Stimulated activated memory B cell treated with anti-CD40 and anti-IgM and Interleukin-4, amounts not matched to agents 10 μg/mL and 1 μg/mL and 100 μg/mL, for 72 hours (primary cell): ENCODE data around the gene CEND1.
A peak's percentile ranks its signal among the peaks of the same experiment; 100 is the strongest.

ENCODE experiments used
- ATAC-seq: fragments of 150-1000 bp; cut with Tn5 transposase; 2 replicates; pipeline ENCODE4 v1.10.0; 2021
- H3K27ac Mint-ChIP-seq: one replicate; pipeline ENCODE4 v1.8.0; 2022; ENCODE audit warnings: mild to moderate bottlenecking, mixed read lengths
- H3K27me3 Mint-ChIP-seq: one replicate; pipeline ENCODE4 v1.8.0; 2022; ENCODE audit warnings: mixed read lengths
- H3K36me3 Mint-ChIP-seq: one replicate; pipeline ENCODE4 v1.8.0; 2022; ENCODE audit warnings: mixed read lengths
- H3K4me1 Mint-ChIP-seq: one replicate; pipeline ENCODE4 v1.8.0; 2022; ENCODE audit warnings: mixed read lengths
- H3K4me3 Mint-ChIP-seq: one replicate; pipeline ENCODE4 v1.8.0; 2022; ENCODE audit warnings: mild to moderate bottlenecking, moderate library complexity, mixed read lengths
- H3K9me3 Mint-ChIP-seq: one replicate; pipeline ENCODE4 v1.8.0; 2022; ENCODE audit warnings: mixed read lengths

The CEND1 gene

GRCh38 chr11:796565-797295, 6.8 kb upstream of the CEND1 start:
- peaks cover 26% of the 10 kb centered on the region for H3K36me3 Mint-ChIP-seq
- H3K9me3 Mint-ChIP-seq, result no peaks in the 10 kb centered on the region
- peaks cover 17% of the 10 kb centered on the region for H3K4me1 Mint-ChIP-seq
- no peaks in the 10 kb centered on the region for H3K27me3 Mint-ChIP-seq
- no peak for ATAC-seq
- peak overlapping the region; percentile 87 for H3K27ac Mint-ChIP-seq
- peak overlapping the region; percentile 88 for H3K4me3 Mint-ChIP-seq

DNA sequence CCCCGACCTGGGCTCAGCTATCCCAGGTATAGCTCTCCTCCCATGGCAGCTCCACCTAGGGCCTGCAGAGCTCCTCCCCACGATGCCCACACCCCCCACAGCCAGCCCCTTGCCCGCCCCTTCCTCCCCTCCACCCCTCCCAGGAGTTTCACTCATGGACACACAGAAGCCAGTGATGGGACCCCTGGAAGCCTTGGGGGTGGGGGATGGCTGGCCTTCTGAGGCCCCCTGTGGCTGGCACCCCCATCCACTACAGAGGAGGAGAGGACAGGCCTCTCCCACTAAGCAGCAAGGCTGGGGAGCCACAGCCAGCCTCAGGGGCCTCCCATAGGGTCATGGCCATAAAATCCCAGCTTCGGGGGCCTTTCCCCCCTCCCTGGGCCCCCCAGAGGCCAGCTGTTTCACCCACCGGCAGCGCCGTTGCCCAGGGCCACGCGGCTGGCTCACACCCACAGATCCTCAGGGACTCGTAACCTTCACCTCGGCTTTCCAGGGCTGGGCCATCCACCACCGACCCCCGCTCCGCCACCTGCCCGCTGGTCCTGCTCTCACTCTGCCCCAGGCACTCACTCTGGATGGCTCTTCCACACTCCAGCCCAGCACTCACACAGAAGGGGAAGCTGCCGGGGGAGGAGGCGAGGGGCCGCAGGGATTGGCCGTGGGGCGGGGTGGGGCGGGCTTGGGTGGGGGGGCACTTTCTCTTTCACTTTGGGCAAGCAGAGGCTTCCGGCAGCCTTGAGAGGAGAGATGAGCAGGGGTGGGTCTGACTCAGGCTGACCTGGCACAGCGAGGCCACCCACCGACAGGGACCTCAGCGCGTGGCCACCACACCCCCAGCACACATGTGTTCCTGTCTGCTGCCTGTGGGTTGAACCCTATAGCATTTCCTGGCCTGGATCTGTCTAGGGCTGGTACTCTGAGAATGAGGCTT, 6.0 kb upstream of the CEND1 start:
- peaks cover 17% of the 10 kb centered on the region for H3K4me1 Mint-ChIP-seq
- ATAC-seq, result peak; percentile 62
- peaks cover 26% of the 10 kb centered on the region for H3K36me3 Mint-ChIP-seq
- peak overlapping the region; percentile 87 for H3K27ac Mint-ChIP-seq
- H3K9me3 Mint-ChIP-seq, result no peaks in the 10 kb centered on the region
- H3K27me3 Mint-ChIP-seq, result peaks cover 3% of the 10 kb centered on the region
- H3K4me3 Mint-ChIP-seq, result peak overlapping the region; percentile 88

GRCh38 chr11:794766-795633, 5.1 kb upstream of the CEND1 start:
- Mint-ChIP-seq H3K36me3 (peaks cover 32% of the 10 kb centered on the region), H3K4me1 (peaks cover 17% of the 10 kb centered on the region), H3K4me3 (peak overlapping the region; percentile 88), H3K27ac (no peak overlapping the region), H3K27me3 (peaks cover 10% of the 10 kb centered on the region), H3K9me3 (no peaks in the 10 kb centered on the region)
- no peak for ATAC-seq

- ATAC-seq, result no peak
- Mint-ChIP-seq H3K9me3 (no peaks in the 10 kb centered on the region), H3K36me3 (peaks cover 32% of the 10 kb centered on the region), H3K4me3 (peak overlapping the region; percentile 5), H3K27ac (no peak overlapping the region), H3K27me3 (peaks cover 11% of the 10 kb centered on the region), H3K4me1 (peaks cover 22% of the 10 kb centered on the region)
These were observed 4.3 kb upstream of the CEND1 start for GRCh38 chr11:794013-794765.

DNA sequence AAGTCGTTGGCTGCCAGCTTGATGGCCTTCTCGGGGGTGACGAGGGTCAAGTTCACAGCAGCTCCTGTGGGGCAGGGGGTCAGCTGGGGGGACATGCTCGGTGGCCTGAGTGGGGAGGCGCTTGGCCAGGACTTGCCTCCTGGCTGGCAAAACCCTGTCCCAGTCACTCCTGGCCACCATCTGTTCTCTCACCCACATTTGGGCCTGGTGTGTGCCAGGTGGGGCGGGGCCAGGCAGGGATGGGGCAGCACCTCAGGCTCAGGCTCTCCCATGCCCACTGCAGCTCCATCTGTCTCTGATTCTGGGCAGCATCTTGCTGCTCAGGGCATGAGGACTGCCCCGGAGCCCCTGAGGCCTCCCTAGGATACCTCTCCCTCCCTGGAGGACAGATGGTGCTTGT, 3.7 kb upstream of the CEND1 start:
- ATAC-seq, result no peak
- H3K4me1 Mint-ChIP-seq, result peaks cover 22% of the 10 kb centered on the region
- no peak overlapping the region for H3K4me3 Mint-ChIP-seq
- no peak overlapping the region for H3K27ac Mint-ChIP-seq
- no peaks in the 10 kb centered on the region for H3K9me3 Mint-ChIP-seq
- H3K27me3 Mint-ChIP-seq, result peaks cover 17% of the 10 kb centered on the region
- H3K36me3 Mint-ChIP-seq, result peaks cover 32% of the 10 kb centered on the region

DNA sequence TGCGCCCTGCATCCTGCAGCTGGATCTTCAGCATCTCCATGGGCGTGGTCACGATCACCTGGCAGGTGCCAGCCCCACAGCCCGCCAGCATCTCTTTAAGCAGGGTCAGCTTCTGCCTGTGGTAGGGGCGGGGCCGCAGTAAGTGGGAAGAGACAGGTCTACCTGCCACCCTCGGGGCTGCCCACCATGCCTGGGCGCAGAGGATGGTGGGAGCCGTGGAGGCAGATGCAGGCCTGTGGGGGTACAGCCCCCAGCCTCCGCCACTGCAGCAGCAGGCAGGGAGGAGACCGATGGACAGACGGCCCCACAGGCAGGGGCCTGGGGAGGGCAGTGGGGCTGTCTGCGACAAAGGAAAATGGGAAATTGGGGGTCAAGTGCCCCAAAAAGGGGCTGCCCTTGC, 3.0 kb upstream of the CEND1 start:
- no peak overlapping the region for H3K27ac Mint-ChIP-seq
- ATAC-seq, result no peak
- H3K36me3 Mint-ChIP-seq, result peaks cover 32% of the 10 kb centered on the region
- no peaks in the 10 kb centered on the region for H3K9me3 Mint-ChIP-seq
- H3K4me3 Mint-ChIP-seq, result peak overlapping the region; percentile 15
- H3K4me1 Mint-ChIP-seq, result peaks cover 25% of the 10 kb centered on the region
- peaks cover 24% of the 10 kb centered on the region for H3K27me3 Mint-ChIP-seq

DNA sequence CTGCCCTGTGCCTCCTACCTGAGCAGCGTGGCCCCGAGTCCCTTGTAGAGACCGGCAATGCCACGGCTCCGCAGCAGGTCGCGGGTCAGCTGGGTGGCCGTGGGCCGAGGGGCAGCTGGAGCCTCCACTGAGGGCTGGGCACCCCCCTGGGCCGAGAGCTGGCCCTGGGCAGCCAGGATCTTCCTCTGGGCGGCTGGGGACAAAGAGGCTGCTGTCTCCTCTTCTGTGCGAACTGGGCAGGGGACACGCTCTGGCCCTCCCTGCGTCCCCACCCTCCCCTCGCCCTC, 2.6 kb upstream of the CEND1 start:
- H3K9me3 Mint-ChIP-seq, result no peaks in the 10 kb centered on the region
- ATAC-seq, result no peak
- peaks cover 32% of the 10 kb centered on the region for H3K36me3 Mint-ChIP-seq
- no peak overlapping the region for H3K4me3 Mint-ChIP-seq
- peaks cover 28% of the 10 kb centered on the region for H3K4me1 Mint-ChIP-seq
- H3K27me3 Mint-ChIP-seq, result peaks cover 28% of the 10 kb centered on the region
- no peak overlapping the region for H3K27ac Mint-ChIP-seq

- no peak overlapping the region for H3K4me3 Mint-ChIP-seq
- ATAC-seq, result no peak
- peaks cover 29% of the 10 kb centered on the region for H3K27me3 Mint-ChIP-seq
- peaks cover 24% of the 10 kb centered on the region for H3K4me1 Mint-ChIP-seq
- H3K36me3 Mint-ChIP-seq, result peaks cover 32% of the 10 kb centered on the region
- no peaks in the 10 kb centered on the region for H3K9me3 Mint-ChIP-seq
- no peak overlapping the region for H3K27ac Mint-ChIP-seq
These were observed 2.0 kb upstream of the CEND1 start for GRCh38 chr11:791658-792534.

DNA sequence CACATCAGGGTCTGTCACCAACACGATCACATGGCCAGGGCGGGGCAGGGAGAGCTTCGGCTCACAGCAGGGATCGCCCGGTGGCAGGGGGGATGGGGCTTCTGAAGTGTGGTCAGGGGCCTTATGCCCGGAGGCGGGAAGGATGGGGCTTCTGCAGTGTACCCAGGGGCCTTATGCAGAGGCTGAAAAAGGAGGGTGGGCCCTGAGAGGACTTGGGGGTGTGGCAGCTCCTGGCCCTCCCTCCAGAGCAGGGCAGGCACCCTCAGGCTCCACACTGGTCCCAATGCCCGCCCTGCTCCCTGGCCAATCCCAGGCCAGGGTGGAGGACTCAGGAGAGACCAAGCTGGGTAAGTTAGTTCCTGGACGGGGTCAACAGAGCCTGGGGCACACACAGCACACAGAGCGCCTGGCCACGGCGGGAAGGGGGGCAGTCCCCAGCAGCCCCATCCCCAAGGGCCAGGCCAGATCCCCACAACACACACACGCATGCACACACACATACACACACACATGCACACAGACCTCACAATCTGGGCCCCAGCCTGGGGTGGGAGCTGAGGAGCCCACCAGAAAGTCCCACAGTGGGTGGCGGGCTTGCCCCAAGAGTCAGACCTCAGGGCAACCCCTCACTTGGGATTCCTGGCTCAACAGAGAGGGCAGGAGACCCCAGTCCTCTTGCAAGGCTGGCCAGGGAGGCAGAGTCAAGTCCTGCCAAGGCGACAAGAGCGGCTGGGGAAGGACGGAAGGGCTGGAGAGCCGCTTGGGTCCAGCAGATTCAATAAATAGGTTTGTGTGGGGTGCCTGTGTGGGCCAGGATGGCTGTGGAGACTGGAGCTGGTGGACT, 1.1 kb upstream of the CEND1 start:
- Mint-ChIP-seq H3K9me3 (no peaks in the 10 kb centered on the region), H3K36me3 (peaks cover 32% of the 10 kb centered on the region), H3K4me3 (no peak overlapping the region), H3K27ac (no peak overlapping the region), H3K27me3 (peaks cover 29% of the 10 kb centered on the region), H3K4me1 (peaks cover 14% of the 10 kb centered on the region)
- ATAC-seq, result no peak

DNA sequence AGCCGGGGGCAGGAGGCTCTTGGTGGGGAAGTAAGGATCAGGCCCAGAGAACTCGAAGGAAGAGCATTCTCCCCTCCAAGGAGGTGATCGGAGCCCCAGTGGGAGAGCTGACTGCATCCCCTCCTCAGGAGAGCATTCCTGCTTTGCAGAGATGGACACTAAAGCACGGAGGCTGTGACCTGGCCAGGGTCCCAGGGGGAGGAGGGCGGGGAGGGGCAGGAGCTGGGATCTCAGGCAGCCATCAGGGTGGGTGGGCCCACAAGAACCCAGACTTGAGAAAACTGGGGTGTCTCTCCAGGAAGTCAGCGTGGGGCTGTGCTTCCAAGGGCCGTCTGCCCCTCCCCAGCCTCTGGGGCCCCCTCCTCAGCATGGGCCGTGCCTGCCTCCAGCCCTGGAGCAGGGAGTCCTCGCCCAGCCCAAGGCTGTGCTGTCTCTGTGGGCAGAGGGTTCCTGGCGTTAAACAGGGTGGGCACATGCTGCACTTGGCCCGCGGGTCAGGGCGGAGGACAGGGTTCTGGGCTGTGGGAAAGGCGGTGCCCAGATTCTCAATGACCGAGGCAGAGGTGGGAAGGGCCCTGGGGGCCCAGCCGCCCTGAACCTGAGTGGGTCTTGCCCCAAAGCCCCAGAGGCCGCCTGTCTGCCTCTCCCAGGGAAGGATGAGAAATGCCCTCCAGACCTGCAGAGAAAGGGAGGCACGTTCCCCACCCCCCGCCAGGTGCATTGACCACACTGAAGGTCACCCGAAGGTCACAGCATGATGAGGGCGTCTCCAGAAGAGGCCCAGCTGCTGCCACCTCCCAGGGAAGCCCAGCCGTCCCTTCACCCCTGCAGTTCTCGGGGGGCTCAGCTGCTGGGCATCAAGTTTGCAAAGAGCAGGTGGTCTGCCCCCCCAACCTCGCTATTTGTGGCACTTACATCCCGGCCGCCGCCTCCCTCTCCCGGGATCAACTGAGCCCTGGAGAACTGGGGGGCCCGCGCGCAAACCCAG, 643 bp downstream of the CEND1 start:
- Mint-ChIP-seq H3K27ac (no peak overlapping the region), H3K27me3 (peaks cover 29% of the 10 kb centered on the region), H3K4me1 (peaks cover 11% of the 10 kb centered on the region), H3K4me3 (peak overlapping the region; percentile 56), H3K9me3 (no peaks in the 10 kb centered on the region), H3K36me3 (peaks cover 32% of the 10 kb centered on the region)
- no peak for ATAC-seq

- Mint-ChIP-seq H3K4me1 (peaks cover 11% of the 10 kb centered on the region), H3K27ac (no peak overlapping the region), H3K4me3 (no peak overlapping the region)
These were observed 1.8 kb downstream of the CEND1 start for GRCh38 chr11:788009-788640.

DNA sequence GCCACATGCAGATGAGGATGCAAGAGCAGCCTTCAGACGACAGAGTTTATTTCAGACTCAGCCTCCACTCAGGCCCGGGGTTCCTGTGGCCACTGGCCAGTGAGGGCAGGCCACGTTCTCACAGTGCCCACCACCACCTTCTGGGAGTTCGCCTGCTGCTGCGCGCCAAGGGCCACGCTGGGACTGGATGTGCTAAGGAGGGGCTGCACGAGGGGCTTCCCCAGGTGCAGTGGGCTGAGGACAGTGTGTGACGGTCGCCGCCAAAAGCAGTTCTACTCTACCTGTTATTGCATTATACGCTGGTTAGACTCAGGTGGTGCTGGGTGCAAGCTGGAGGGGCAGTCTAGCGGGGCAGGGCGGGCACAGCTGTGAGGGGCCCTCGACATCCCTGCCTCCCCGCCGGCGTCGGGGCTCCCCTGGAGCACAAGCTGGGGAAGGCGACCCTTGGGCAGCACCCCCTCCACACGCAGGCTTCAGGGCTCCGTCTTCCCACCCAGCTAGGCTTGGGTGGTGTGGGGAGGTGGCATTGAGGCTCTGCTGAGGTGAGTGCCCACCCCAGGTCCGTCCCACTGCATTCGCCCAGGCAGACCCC, 2.7 kb downstream of the CEND1 start:
- peaks cover 29% of the 10 kb centered on the region for H3K27me3 Mint-ChIP-seq
- no peak overlapping the region for H3K4me3 Mint-ChIP-seq
- H3K4me1 Mint-ChIP-seq, result peaks cover 11% of the 10 kb centered on the region
- H3K9me3 Mint-ChIP-seq, result no peaks in the 10 kb centered on the region
- ATAC-seq, result no peak
- H3K36me3 Mint-ChIP-seq, result peaks cover 20% of the 10 kb centered on the region
- no peak overlapping the region for H3K27ac Mint-ChIP-seq

More at GRCh38 chr11:788009-788640, 1.8 kb downstream of the CEND1 start:
- Mint-ChIP-seq H3K9me3 (no peaks in the 10 kb centered on the region), H3K27me3 (peaks cover 29% of the 10 kb centered on the region), H3K36me3 (peaks cover 26% of the 10 kb centered on the region)
- ATAC-seq, result no peak
